Osteoblast (primary cell): Measurements from ENCODE around the gene PLCD4. TPM values are rescaled to one million over a fixed set of nuclear protein-coding genes. Genes with fewer than 3 reads are reported as not detected.

Experiments used
- DNase-seq: peaks from one replicate; pipeline ENCODE4 v3.0.0; 2011; ENCODE audit warnings: low spot score, mixed read lengths; ENCODE audit not compliant: insufficient read length; ENCODE audit errors: missing footprints
- H2AFZ ChIP-seq: 2 replicates; pipeline ENCODE4 v1.6.0; 2011; ENCODE audit warnings: mild to moderate bottlenecking, low read length
- H3K27ac ChIP-seq: 2 replicates; pipeline ENCODE4 v1.5.1; 2011; ENCODE audit warnings: mild to moderate bottlenecking, low read depth, low read length, moderate library complexity
- H3K27me3 ChIP-seq: 2 replicates; pipeline ENCODE4 v1.6.0; 2012; ENCODE audit warnings: mild to moderate bottlenecking, control low read depth, inconsistent platforms, low read length, moderate library complexity; ENCODE audit not compliant: insufficient read depth
- H3K36me3 ChIP-seq: 2 replicates; pipeline ENCODE4 v1.5.1; 2011; ENCODE audit warnings: mild to moderate bottlenecking, low read length, control low read depth, moderate library complexity; ENCODE audit not compliant: insufficient read depth
- H3K4me1 ChIP-seq: 2 replicates; pipeline ENCODE4 v1.5.1; 2011; ENCODE audit warnings: mild to moderate bottlenecking, low read length, control low read depth, moderate library complexity; ENCODE audit not compliant: insufficient read depth
- H3K4me2 ChIP-seq: 2 replicates; pipeline ENCODE4 v1.6.0; 2011; ENCODE audit warnings: mild to moderate bottlenecking, low read length; ENCODE audit not compliant: insufficient read depth
- H3K4me3 ChIP-seq: fragments of 200-600 bp; sonication (generic); 3 replicates; pipeline ENCODE4 v1.5.1; 2012; ENCODE audit warnings: mild to moderate bottlenecking, low read length, inconsistent platforms; ENCODE audit not compliant: insufficient read depth
- H3K79me2 ChIP-seq: 2 replicates; pipeline ENCODE4 v1.6.0; 2012; ENCODE audit warnings: mild to moderate bottlenecking, low read length, control low read depth, inconsistent platforms; ENCODE audit not compliant: insufficient read depth
- H3K9me3 ChIP-seq: 2 replicates; pipeline ENCODE4 v1.5.1; 2011; ENCODE audit warnings: low read depth, low read length, control low read depth
- H4K20me1 ChIP-seq: 2 replicates; pipeline ENCODE4 v1.6.0; 2012; ENCODE audit warnings: mild to moderate bottlenecking, low read length, control low read depth; ENCODE audit not compliant: insufficient read depth
- CTCF ChIP-seq: IDR thresholded peaks from 2 replicates; pipeline ENCODE4 v1.5.1; 2011; ENCODE audit warnings: mild to moderate bottlenecking, low read depth, low read length, moderate library complexity; ENCODE audit errors: extremely low read depth
- total RNA-seq: library from RNA; depleted of rRNA; stranded (reverse); fragments of >200 nt; gene quantifications from 2 replicates; pipeline ENCODE4 v1.2.3, GENCODE V29; 2012

The PLCD4 gene
- total RNA-seq, 1 donor = 2.5 TPM

- no peak for DNase-seq
- Histone ChIP-seq H3K36me3 (peaks cover 57% of the 10 kb centered on the region), H3K4me2 (no peak overlapping the region), H3K27me3 (no peaks in the 10 kb centered on the region), H3K27ac (no peak overlapping the region), H3K79me2 (peaks cover 27% of the 10 kb centered on the region), H4K20me1 (peaks cover 6% of the 10 kb centered on the region), H2AFZ (no peak overlapping the region), H3K4me1 (peaks cover 11% of the 10 kb centered on the region), H3K4me3 (no peak overlapping the region), H3K9me3 (no peaks in the 10 kb centered on the region)
- TF ChIP-seq CTCF = no peak
Observed at GRCh38 chr2:218583983-218584850, 23.5 kb upstream of the PLCD4 start.

GRCh38 chr2:218585541-218585940, 22.2 kb upstream of the PLCD4 start:
- Histone ChIP-seq H3K9me3 (no peaks in the 10 kb centered on the region), H3K27me3 (no peaks in the 10 kb centered on the region), H3K4me1 (peaks cover 11% of the 10 kb centered on the region), H3K4me3 (no peak overlapping the region), H4K20me1 (peaks cover 6% of the 10 kb centered on the region), H2AFZ (no peak overlapping the region), H3K79me2 (peaks cover 19% of the 10 kb centered on the region), H3K27ac (no peak overlapping the region), H3K4me2 (no peak overlapping the region), H3K36me3 (peaks cover 69% of the 10 kb centered on the region)
- TF ChIP-seq CTCF = no peak
- no peak for DNase-seq

- no peak overlapping the region for H3K27ac ChIP-seq
- H2AFZ ChIP-seq = peak overlapping the region; percentile 84
Observed at GRCh38 chr2:218605432-218605831, 2.3 kb upstream of the PLCD4 start.

More at GRCh38 chr2:218605432-218605831, 2.3 kb upstream of the PLCD4 start:
- TF ChIP-seq CTCF = no peak
- Histone ChIP-seq H3K27me3 (peaks cover 5% of the 10 kb centered on the region), H3K79me2 (no peaks in the 10 kb centered on the region), H3K4me2 (peak overlapping the region; percentile 27), H3K4me3 (no peak overlapping the region), H3K9me3 (no peaks in the 10 kb centered on the region), H4K20me1 (no peaks in the 10 kb centered on the region), H3K36me3 (no peaks in the 10 kb centered on the region), H3K4me1 (peaks cover 25% of the 10 kb centered on the region)
- no peak for DNase-seq
